Activated effector memory CD4-positive, alpha-beta T cell treated with anti-CD3 and anti-CD28 coated beads, Interleukin-2, amount 50 U/mL, for 16 hours (primary cell): ENCODE data around the gene SLC22A15.
"Not testable (repeated sequence)": the region's sequence is repeated elsewhere in the genome, so short reads cannot be mapped to it uniquely, and the experiment has no call there.

Experiments
- DNase-seq: peaks from one replicate; pipeline ENCODE4 v3.0.0-alpha.2; 2020

SLC22A15 gene

DNA sequence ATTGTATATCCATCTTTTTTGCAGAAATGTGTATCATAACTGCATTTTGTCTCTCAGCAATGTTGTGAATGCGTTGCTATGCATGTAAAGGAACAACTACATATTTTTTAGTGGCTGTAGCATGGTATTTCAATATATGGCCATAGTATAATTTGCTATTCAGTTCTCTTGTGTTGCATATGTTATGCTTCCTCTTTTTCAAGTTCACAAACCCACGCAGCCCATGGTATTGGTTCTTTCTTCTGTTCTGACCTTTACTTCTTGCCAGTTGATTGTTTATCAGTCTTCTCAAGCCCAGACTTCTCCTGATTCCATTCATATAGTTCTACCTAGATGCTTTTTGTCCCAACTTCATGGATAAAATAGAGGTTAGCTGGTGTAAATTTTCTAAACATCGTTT, 6.1 kb downstream of the SLC22A15 start:
- no peak for DNase-seq

DNA sequence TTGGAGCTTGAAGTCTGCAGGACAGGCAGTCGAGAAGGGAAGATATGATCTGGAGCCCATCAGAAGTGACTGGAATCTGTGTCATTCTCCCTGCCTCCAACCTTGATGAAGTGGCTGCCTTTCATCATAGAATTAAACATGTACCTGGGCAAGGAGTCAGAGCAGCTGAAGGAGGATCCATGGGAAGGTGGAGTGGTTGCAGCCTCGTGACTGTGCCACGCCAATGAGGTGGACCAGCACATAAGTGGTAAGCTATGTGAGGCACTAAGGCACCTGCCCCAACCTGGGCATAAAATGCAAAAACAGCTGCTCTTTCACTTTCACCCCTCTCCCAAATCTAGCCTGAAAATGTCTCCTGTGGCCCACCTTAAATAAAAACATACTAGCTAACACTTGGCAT, 7.3 kb downstream of the SLC22A15 start:
- no peak for DNase-seq

DNA sequence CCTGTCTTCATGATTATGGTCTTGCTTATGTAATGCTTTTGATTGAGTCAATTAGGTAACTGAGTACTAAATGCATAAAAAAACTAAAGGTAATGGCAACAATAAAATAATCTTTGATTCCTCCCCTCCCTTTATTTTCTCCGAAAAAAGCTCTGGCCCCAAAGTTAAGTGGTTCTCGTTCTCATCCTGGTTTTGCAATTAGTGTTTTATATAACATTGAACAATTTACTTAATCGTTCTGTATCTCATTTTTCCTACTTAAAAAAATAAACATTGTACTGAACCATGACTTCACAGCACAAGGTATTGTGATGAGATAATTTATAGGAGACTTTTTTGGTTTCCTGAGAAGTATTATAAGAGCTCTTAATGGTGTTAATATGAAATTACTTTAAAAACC, 11.3 kb downstream of the SLC22A15 start:
- no peak for DNase-seq

DNA sequence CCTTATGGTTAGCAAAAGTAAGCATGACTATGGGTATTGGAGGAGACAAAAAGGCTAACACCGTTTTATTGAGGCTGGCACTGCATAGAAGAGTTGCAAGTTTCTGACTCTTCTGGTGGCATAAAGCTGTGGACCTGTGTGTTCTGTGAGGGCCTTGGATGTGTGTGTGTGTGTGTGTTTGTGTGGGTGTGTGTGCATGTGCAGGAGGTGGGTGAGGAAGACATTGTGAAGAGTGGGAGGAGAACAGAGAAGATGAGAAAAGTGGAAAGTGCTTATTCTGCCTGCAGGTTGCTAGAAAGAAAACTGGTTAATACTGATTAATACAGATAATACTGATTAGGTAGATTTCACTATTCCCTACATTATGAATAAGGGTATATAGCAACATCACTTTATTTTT, 12.6 kb downstream of the SLC22A15 start:
- DNase-seq = no peak

DNA sequence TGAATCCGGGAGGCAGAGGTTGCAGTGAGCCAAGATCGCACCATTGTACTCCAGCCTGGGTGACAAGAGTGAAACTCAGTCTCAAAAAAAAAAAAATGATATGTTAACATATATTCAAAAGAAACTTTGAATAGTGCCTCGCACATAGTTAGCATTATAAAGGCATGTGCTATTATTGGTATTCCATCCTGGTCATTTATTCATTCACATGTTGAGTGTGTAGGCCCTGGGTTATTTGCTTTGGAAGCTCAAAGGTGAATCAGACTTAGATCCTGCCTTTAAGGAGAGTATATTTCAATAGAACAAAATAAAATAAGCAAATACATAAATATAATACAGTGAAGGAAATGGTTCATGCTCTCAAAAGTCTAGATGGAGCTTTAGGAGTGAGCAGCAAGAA, 13.4 kb downstream of the SLC22A15 start:
- no peak for DNase-seq

DNA sequence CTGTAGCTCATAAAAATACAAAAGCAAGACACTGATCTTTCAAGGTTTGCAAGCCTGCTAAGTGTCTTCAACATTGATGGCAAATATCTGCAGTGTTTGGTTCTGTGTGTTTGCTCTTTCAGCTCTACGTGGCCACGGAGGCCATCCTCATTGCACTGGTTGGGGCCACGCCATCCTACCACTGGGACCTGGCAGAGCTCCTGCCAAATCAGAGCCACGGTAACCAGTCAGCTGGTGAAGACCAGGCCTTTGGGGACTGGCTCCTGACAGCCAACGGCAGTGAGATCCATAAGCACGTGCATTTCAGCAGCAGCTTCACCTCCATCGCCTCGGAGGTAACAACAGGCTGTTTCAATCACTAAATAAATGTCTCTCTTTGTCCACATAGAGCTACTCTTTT, 15.6 kb downstream of the SLC22A15 start:
- no peak for DNase-seq

DNA sequence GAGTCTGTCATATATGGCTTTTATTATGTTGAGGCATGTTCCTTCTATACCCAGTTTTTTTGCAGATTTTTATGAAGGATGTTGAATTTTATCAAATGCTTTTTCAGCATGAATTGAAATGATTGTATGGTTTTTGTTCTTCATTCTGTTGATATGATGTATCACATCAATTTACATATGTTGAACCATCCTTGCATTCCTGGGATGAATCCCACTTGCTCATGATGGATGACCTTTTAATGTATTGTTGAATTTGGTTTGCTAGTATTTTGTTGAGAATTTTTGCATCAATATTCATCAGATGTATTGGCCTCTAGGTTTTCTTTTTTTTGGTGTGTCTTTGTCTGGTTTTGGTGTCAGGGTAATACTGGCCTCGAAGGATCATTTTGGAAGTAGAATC, 21.6 kb downstream of the SLC22A15 start:
- DNase-seq = not testable (repeated sequence)

DNA sequence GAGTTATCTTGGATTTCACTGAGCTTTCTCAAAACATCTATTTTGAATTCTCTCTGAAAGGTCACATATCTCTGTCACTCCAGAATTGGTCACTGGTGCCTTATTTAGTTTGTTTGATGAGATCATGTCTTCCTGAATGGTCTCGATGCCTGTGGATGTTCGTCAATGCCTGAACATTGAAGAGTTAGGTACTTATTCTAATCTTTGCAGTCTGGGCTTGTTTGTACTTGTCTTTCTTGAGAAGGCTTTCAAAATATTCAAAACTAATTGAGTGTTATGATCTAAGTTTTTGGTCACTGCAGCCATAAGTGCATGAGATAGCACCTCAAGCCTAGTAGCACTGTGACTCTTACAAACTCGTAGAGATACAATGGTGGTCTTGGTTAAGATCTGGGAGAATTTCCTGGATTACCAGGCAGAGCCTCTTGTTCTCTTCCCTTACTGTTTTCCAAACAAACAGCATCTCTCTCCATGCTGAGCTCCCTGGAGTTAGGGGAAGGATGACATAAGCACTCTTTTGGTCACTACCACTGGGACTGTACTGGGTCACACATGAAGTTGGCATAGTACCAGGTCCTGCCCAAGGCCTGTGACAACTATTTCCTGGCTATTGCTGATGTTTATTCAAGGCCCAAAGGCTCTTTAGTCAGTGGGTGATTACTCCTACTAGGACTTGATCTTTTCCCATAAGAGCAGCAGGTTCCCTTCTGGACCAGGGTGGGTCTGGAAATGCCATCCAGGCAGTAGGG, 25.6 kb downstream of the SLC22A15 start:
- no peak for DNase-seq

DNA sequence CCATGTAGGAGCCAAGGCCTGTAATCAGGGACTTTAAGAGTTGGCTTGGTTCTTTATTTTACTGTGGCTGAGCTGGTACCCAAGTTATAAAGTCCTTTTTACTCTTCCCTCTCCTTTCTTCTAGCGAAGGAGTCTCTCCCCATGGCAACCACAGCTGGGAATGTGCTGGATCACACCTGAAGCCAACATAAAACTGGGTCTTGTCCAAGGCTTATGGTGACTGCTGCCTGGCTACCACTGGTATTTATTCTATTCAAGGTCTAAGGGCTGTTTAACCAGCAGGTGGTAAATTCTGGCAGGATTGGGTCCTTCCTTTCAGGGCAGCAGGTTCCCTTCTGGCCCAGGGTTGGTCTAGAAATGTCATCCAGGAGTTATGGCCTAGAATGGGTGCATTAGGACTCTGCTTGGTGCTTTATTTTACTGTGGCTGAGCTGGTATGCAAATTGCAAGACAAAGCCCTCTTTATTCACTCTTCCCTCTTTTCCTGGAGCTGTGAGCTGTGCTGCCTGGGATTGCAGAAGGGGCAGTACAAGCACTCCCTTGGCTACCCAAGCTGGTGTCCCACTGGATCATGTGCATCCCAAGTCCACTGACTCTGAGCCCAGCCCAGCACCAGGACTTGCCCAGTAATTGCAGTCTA, 26.6 kb downstream of the SLC22A15 start:
- no peak for DNase-seq

DNA sequence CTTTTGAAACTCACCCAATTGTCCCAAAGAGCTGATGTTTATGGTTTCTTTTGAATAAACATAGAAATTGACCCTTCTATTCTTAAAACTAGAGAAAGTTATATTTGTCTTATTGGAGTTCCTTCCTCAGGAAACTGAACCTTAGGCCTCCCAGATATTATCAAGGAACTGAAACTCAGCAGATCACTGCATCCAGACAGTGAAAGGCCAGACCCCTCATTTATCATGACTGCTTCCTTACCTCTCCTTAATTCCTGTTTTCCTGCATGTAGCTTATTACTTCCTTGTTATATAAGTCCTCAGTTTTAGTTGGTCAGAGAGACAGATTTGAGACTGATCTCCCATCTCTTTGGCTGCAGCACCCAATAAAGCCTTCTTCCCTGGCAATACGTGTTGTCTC, 27.5 kb downstream of the SLC22A15 start:
- DNase-seq = no peak

DNA sequence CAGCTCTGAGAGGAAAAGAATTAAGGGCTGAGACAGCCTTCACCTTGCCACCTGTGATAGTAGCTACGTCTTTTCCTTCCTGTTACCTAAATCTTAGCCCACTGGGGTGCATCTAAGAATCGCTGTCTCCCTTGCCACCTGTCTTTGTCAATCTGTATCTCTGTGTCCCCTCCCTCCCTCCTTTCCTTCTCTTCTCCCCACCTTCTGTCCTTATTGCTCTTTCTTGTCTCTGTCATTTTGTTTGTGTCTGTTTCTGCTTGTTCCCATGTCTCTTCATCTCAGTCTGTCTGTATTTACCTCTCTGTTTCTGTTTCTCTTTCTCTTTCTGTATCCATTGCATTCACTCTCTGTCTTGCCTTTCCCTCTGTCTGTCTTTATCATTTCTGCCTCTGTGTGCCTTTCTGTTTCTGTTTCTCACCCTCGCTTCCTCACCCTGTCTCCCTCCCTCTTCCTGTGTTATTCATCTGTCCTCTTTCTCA, 30.2 kb downstream of the SLC22A15 start:
- no peak for DNase-seq

DNA sequence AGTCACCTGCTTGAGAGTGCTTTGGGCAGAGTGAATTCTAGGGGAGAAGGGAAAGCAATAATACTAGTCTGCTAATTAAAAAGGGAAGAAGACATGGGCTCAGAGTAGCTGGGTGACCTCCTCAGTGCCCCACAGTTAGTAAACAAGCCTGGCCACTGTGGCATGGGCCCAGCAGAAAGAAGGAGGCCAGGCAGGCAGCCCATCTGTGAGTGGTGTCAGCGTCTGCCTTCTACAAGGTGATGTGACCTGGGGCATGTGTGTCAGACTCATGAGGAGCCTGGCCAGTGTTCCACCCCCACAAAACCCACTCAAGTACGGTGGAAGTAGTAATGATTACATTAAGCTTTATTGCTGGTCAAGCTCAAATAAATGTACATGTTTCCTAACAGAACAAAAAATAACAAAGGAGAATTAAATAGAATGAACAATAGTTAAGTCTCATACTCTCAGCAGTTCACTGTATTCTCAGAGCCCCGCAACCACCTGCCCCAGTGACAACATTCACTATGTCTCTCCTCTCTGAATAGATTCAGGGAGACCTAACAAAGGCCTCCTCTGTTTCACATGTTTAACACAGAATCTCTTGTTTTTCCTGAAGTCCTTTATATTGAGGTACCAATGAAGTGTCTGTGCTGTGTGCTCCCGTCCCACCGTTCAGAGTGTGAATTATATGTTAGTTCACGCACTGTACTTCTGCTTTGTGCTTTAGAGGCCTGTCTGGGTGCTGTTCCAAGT, 32.5 kb downstream of the SLC22A15 start:
- no peak for DNase-seq

DNA sequence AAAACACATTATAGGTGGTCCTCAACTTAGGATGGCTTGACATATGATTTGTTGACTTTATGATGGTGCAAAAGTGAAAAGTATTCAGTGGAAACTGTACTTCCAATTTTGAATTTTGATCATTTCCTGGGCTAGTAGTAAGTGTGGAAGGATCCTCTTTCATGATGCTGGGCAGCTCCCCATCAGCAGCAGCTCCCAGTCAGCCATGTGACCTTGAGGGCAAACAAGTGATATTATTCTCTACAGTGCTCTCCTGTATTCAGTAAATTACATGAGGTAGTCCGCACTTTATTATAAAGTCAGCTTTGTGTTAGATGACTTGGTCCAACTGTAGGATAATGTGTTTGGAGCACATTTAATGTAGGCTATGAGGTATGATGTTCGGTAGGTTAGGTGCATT, 36.4 kb downstream of the SLC22A15 start:
- no peak for DNase-seq

DNA sequence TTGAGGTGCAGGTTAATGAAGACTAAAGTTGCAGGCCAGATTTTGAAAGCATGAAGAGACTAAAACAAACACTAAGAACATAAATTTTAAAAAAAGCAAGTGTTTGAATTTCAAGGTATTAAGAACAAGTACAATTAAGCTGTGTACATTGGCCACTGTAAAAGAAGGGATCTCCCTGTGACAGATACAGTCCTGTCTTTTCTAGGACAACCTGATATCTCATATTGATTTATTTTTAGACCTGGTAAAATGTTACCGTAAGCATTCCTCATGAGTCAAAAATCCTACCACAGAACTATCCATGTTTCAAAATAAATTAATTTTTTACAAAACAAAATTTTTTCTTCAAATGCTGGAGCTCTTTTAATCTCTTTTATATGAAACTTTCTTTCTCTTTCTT, 39.4 kb downstream of the SLC22A15 start:
- no peak for DNase-seq

DNA sequence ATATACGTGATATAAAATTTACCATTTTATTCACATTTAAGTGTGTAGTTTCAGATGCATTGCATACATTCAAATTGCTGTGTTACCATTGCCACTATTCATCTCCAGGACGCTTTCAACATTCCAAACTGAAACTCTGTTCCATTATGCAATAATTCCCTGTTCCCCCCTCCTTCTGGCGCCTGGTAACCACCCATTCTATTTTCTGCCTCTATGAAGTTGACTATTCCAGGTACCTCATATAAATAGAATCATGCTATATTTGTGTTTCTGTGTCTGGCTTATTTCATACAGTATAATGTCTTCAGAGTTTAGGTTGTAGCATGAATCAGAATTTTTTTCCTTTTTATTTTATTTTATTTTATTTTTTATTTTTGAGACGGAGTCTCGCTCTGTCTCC, 41.7 kb downstream of the SLC22A15 start:
- no peak for DNase-seq

DNA sequence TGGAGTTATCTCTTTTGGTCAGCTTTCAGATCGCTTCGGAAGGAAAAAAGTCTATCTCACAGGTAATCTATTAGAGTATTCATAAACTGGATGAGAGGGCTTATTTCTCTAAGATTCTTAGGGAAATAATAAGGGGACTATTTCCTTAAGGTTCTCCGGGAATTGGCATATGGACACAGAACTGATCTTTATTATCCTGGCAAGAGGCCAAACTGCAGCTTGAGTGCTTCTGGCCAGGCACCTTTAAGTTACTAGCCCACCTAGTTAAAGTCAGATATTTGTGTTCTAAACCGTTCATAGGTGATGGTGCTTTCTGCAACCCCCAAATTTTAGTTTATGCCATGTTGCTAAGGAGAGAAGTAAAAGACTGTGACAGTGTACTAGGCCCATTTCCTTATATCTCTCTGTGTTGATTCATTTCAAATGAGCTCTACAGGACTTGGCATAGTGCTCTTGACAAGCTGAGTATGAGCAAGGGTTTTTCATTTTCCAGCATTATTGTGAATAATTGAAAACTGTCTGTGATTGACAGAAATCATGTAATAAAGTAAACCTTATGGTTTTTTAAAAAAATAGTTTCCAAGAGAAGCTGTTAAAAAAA, 43.4 kb downstream of the SLC22A15 start:
- no peak for DNase-seq

DNA sequence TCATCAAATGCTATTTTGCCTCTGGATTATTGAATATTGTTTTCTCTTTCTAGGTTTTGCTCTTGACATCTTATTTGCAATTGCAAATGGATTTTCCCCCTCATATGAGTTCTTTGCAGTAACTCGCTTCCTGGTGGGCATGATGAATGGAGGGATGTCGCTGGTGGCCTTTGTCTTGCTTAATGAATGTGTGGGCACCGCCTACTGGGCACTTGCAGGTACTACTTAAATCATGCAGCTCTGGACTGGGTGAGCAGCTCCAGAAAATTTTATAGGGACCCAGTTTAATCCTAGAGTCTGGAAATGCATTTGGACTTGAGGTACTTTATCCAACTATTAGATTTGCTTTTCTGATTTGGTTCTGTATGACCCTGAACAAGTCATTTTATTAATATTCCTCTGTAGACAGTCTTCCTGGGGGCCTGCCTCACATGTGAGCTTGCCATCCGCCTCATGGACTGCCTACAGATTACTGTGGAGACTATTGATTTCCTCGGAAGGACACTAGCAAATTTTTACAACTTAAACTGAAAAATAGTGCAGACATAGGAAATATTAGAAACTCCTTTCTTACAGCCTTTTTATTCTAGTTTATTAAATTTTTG, 44.5 kb downstream of the SLC22A15 start:
- peak; percentile 74 for DNase-seq

DNA sequence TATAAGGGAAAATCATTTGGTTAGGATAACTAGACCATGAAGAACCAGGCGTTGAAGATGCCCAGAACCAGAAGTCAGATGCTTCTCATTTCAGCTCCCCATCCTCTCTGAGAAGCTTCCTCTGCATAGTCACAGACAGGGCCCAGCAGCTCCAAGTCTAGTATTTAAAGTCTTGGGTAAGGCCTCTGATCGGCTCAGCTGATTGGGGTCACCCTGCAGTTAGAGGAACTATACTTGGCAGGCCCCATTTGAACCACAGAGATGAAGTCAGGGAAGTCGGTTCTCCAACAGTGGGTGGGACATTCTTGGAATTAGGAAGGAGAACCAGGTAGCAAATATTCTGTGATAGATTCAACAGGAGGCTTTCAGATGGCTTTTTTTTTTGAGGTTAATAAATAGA, 48.3 kb downstream of the SLC22A15 start:
- DNase-seq = no peak

DNA sequence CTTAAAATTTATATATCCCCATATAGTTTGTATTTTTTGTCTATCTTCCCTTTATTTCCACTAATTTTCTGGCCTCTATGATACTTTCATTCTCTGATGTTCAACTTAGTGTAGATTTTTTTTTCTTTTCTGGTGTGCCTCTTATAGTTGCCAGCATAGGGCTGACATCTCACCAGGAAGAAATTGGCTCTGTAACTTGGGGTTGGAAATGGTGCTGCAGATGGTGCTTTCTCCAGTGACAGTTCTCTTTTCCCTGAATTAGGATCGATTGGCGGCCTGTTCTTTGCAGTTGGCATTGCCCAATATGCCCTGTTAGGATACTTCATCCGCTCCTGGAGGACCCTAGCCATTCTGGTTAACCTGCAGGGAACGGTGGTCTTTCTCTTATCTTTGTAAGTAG, 50.3 kb downstream of the SLC22A15 start:
- DNase-seq = no peak

DNA sequence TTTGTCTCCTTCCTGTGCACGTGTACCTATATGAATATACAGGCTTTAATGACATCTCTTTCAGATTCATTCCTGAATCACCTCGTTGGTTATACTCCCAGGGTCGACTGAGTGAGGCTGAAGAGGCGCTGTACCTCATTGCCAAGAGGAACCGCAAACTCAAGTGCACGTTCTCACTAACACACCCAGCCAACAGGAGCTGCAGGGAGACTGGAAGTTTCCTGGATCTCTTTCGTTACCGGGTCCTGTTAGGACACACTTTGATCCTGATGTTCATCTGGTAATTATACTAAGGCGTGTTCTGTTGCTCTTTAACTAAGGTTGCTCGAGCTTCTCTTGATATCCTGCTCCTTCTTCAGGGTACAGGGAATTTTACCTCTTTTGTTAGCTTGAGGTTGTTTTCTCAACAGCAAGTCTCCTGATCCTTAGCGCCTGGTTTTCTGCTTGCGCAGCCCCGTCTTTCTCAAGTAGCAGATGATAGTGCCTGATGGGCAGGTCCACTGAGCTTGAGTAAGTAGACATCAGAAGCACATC, 55.1 kb downstream of the SLC22A15 start:
- DNase-seq = no peak

DNA sequence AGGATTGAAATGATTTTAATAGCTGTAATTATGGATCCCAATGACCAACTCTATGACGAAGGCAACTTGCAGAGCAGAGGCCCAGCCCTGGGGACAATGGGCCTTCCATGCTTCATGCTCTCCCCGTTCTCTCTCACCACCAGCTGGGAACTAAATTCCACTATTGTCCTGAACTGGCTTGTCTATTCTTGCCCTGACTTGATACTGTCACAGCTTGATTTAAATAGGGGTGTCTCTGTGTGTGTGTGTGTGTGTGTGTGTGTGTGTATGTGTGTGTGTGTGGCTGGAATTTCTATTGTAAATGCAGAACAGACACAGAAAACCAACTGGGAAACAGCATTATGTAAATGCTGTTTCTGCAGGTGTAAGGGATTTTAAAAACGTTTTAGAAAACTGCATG, 57.0 kb downstream of the SLC22A15 start:
- no peak for DNase-seq

DNA sequence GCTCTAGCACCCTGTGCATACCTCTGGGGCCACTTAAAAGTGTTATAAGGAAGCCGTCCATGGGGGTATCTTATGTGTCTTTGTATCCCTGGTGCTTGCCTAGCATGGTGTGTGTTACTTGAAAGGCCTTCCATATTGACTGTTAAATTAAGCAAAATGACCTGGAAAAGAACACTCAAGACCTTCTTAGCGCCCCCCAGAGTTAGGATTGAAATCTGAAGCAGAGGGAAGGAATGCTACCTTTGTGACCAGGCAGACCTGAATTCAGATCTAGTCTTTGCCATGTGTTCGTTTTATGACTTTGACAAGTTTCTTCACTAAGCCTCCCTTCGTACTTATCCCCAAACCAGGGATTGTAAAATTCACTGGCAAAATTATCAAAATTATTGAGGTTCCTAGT, 59.9 kb downstream of the SLC22A15 start:
- no peak for DNase-seq

DNA sequence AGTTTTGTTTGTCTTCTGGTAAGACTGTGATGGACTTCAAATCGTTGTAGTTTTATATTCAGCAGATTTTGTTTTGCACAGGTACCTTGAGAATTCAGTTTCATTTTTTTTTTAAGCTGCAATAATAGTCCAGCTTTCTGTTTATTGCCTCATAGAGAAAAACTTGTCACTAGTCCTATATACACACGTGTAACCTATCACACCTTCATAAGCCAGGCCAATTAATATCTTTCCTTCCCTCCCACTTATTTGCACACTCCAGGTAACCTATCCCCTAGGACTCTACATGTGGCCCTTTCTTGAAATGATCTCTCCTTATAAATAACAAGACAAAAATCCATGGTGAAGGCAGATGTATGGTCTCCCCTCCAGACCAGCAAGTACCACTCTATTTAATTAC, 62.4 kb downstream of the SLC22A15 start:
- no peak for DNase-seq
